Thoracic aorta (tissue), 2 donors: Measurements from ENCODE around the gene LRRC25. TPM values are rescaled to one million over a fixed set of nuclear protein-coding genes. Genes with fewer than 3 reads are reported as not detected.

Experiments used
- ATAC-seq: fragments of 150-250 bp; one replicate; pipeline ENCODE4 v1.8.0; 2017; ENCODE audit warnings: low read depth; ENCODE audit not compliant: insufficient number of reproducible peaks, low FRiP score
- DNase-seq: peaks from one replicate; pipeline ENCODE4 v3.0.0-alpha.2; 2020; ENCODE audit warnings: low spot score
- H3K27ac ChIP-seq, 2 donors: fragments of 200-600 bp; sonication (generic); 1 replicate in 1 of 2; 2 replicates in 1 of 2; pipeline ENCODE4 v1.5.1; 2016; ENCODE audit warnings: mild to moderate bottlenecking in 2 of 2, moderate library complexity in 2 of 2
- H3K27me3 ChIP-seq: fragments of 200-600 bp; sonication (generic); replicated peaks from 2 replicates; pipeline ENCODE4 v1.6.0; 2016; ENCODE audit warnings: mild to moderate bottlenecking; ENCODE audit not compliant: insufficient read depth
- H3K36me3 ChIP-seq: fragments of 200-600 bp; sonication (generic); one replicate; pipeline ENCODE4 v1.5.1; 2016
- H3K4me1 ChIP-seq, 2 donors: fragments of 200-600 bp; sonication (generic); 1 replicate in 1 of 2; 2 replicates in 1 of 2; pipeline versions ENCODE4 v1.5.1 to v1.6.0; 2016; ENCODE audit warnings: low read depth in 2 of 2, mild to moderate bottlenecking in 1 of 2; ENCODE audit not compliant: control insufficient read depth in 1 of 2
- H3K4me3 ChIP-seq: fragments of 200-600 bp; sonication (generic); 2 replicates; pipeline ENCODE4 v1.5.1; 2016; ENCODE audit warnings: mild to moderate bottlenecking
- H3K9me3 ChIP-seq: fragments of 200-600 bp; sonication (generic); 2 replicates; pipeline ENCODE4 v1.5.1; 2016
- CTCF ChIP-seq: fragments of 200-600 bp; sonication (generic); IDR thresholded peaks from one replicate; pipeline ENCODE4 v1.5.1; 2019; ENCODE audit warnings: antibody characterized with exemption
- total RNA-seq, 2 donors: library from RNA; depleted of rRNA; stranded (reverse); fragments of >200 nt; gene quantifications; one replicate each; pipeline versions ENCODE4 v1.1.0 to v1.2.3, GENCODE V29; 2016

Gene LRRC25
- total RNA-seq, 2 donors from 2014 or later: 18.7 to 30.3 TPM

- no peak for TF ChIP-seq CTCF
- Histone ChIP-seq H3K27ac (no peak overlapping the region), H3K9me3 (no peaks in the 10 kb centered on the region), H3K36me3 (no peaks in the 10 kb centered on the region), H3K4me1 (peaks cover 16 to 77% of the 10 kb centered on the region in 2 donors), H3K27me3 (no peaks in the 10 kb centered on the region), H3K4me3 (no peak overlapping the region)
- ATAC-seq: no peak
- DNase-seq: no peak
Measured at GRCh38 chr19:18422530-18423191, 25.2 kb upstream of the LRRC25 start.

- H3K27me3 ChIP-seq: no peaks in the 10 kb centered on the region
- H3K4me1 ChIP-seq: peaks cover 20 to 80% of the 10 kb centered on the region in 2 donors
- DNase-seq: no peak
- no peak overlapping the region for H3K4me3 ChIP-seq
- no peaks in the 10 kb centered on the region for H3K9me3 ChIP-seq
- TF ChIP-seq CTCF: no peak
- no peaks in the 10 kb centered on the region for H3K36me3 ChIP-seq
- ATAC-seq: no peak
- H3K27ac ChIP-seq: peak overlapping the region; percentile 31 to 64
Measured at GRCh38 chr19:18421371-18421959, 24.0 kb upstream of the LRRC25 start.

- Histone ChIP-seq H3K27ac (peak overlapping the region; percentile 31 to 64), H3K4me1 (peaks cover 22 to 80% of the 10 kb centered on the region in 2 donors)
Measured at GRCh38 chr19:18420930-18421329, 23.5 kb upstream of the LRRC25 start.

GRCh38 chr19:18419699-18420460 is 22.5 kb upstream of the LRRC25 start:
- Histone ChIP-seq H3K9me3 (no peaks in the 10 kb centered on the region), H3K4me1 (peaks cover 26 to 81% of the 10 kb centered on the region in 2 donors)
- no peak for ATAC-seq

More at GRCh38 chr19:18420930-18421329, 23.5 kb upstream of the LRRC25 start:
- ATAC-seq: no peak
- DNase-seq: no peak
- Histone ChIP-seq H3K4me3 (peak overlapping the region; percentile 79), H3K36me3 (no peaks in the 10 kb centered on the region), H3K27me3 (no peaks in the 10 kb centered on the region), H3K9me3 (no peaks in the 10 kb centered on the region)
- TF ChIP-seq CTCF: no peak

More at GRCh38 chr19:18419699-18420460, 22.5 kb upstream of the LRRC25 start:
- Histone ChIP-seq H3K27ac (peak overlapping the region; percentile 64 to 94), H3K4me3 (peak overlapping the region; percentile 79), H3K27me3 (no peaks in the 10 kb centered on the region), H3K36me3 (no peaks in the 10 kb centered on the region)
- no peak for TF ChIP-seq CTCF
- no peak for DNase-seq
